NCI-H82 treated with DMSO at 0.1 percent for 48 hours (cell line): ENCODE data around the gene EDAR.

Source experiments
- DNase-seq: peaks from one replicate; lab custom pipeline; 2025; ENCODE audit not compliant: unreplicated experiment; lab: John Stamatoyannopoulos, UW

EDAR gene

DNA sequence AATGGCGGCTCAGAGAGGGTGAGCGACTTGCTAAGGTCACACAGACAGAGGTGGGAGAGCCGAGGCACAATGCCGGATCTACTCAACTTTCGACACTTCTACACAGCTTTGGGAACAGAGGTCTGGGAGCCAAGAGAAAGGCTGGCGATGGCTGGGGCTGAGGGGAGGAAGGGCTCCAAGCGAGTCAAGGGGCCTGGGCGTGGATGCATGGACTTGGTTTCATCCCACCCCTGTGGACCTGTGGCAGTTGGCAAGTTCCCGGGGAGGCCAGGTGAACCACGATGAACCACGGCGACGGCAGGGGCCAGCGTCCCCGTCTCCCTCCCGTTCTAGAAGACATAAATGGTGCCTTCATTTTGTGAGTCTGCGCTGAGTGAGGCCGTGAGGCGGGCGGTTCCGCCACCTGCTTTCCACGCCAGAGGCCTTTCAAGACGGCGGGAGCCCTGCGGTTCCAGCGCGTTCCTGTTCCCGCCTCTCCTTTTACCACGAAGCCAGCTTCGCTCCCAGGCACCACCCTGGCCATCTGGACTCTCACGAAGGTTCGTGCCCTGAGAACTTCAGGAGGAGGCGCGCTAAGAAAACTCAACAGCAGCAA, 46.7 kb downstream of the EDAR start:
- no peak for DNase-seq

DNA sequence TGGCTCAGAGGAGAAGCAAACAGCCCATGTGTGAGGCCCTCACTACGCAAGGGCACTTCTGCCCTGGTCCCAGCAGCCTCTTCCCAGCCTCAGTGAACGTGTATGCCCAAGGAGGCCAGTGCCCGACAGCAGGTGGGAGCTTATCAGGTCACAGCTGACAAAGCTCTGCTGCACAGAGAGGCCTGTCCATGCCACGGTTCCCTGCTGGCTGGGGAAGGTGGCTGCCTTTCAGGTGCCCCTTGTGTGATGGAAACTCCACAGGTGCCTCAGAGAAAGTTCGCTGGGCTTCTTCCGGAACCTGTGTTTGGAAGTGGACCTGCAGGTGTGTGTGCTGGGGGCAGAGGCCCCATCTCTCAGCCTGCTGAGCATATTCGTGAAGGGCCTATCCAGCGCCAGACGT, 47.3 kb downstream of the EDAR start:
- no peak for DNase-seq

DNA sequence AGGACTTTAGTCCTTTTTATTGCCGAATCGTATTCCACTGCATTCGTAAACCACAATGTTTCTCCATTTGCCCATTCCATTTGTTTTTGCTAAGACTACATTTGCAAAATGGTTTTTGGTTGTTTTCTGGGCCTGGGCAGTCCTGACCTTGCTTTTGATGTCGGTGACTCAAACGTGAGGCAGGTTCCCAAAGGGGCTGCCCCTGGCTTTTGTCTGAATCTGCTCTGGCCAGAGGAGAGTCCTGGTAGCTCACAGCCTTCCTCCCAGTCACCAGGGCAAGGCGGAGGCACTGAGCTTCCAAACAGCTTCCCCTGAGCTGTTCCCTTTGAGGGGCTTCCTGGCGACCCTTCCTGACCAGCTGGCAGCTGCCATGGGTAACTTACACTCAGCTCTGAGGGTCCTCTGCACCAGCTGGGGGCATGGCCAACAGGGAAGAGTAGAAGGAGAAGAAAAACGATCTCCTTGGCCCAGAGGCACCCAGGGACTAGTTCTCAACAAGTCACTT, 47.8 kb downstream of the EDAR start:
- DNase-seq: no peak

DNA sequence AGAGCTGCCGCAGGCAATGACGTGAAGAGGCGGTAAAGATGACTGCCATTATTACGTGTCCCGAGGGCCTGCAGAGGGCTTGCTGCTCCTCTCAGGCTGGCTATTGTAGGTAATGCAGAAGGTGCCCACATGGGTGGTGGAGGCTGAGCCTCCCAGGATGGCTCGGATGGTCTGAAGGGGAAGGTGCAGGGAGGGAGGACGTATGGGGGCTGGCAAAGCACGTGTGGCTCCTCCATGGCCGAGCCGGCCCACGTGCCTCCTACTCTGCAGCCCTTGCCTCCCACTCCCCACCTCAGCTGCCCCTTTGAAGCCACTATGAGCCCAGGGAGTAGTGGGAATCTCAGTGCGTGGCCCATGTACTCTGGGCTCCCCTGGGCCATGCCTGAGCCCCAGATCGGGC, 48.9 kb downstream of the EDAR start:
- DNase-seq: no peak

DNA sequence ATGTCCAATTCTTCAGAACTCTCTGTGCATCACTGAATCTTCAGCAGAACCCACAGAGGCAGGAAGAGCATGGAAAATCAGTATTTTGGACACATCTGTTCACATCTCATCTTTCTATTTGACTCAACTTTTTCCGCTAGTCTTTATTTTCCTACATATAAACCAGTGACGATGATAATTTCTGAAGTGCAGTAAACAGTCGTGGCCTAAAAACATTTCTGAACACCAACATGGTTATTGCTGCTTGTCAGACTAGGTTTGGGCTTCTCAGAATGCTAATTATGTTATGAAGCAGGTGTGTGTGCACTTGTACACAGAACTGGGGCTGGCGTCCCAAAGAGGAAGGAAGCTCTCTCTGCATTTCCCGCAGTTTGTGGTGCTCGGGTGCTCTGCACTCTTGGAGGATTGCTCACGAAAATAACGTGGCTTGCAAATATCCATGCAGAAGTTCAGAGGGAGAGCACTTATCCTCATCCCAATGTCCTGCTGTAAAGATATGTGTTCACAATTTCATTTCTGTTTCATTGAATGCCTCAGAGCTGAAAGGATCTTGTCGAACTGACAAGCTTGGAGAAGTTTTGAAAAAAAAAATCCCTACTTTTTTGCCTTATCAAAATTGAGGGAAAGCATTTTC, 50.8 kb downstream of the EDAR start:
- no peak for DNase-seq

DNA sequence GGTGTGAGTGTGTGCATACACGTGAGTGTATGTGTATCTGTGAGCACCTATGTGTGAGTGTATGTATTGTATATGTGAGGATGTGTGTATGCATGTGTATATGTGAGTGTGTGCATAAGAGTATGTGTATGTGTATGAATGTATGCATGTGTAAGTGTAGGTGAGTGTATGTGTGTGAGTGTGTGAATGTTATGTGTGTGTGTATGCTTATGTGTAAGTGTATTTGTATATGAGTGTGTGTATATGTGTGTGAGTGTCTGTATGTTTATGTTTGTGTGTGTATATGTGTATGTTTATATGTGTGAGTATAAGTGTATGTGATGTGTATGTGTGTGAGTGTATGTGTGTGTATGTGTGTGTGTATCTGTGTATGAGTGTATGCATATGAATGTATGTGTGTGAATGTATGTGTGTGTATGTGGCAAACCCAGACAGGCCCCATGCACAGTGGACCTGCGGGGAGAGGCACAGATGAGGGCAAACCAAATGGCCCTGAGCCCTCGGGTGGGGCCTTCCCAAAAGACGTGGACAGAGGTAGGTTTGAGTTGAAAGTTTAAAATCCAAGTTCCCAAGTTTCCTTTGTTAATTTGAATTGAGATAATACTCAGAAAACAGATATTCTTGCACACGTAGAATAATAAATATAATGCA, 51.5 kb downstream of the EDAR start:
- no peak for DNase-seq

DNA sequence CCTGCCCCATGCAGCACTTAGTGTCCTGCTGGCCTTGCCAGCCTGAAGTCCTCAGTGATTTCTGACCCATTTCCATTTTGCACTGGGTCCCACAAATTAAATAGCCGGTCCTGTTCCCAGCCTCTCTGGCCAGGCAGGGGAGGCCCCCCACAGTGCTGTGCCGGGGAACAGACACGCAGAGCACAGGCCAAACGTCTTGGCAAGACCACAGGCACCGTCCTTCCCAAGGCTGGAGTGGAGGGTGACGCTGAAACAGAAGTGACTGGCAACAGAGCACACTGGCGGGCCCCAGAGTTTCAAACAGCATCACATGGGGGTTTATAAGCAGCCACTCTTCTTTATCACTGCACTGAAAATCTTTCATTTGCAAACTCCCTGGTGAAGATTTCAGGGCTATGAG, 52.2 kb downstream of the EDAR start:
- no peak for DNase-seq

DNA sequence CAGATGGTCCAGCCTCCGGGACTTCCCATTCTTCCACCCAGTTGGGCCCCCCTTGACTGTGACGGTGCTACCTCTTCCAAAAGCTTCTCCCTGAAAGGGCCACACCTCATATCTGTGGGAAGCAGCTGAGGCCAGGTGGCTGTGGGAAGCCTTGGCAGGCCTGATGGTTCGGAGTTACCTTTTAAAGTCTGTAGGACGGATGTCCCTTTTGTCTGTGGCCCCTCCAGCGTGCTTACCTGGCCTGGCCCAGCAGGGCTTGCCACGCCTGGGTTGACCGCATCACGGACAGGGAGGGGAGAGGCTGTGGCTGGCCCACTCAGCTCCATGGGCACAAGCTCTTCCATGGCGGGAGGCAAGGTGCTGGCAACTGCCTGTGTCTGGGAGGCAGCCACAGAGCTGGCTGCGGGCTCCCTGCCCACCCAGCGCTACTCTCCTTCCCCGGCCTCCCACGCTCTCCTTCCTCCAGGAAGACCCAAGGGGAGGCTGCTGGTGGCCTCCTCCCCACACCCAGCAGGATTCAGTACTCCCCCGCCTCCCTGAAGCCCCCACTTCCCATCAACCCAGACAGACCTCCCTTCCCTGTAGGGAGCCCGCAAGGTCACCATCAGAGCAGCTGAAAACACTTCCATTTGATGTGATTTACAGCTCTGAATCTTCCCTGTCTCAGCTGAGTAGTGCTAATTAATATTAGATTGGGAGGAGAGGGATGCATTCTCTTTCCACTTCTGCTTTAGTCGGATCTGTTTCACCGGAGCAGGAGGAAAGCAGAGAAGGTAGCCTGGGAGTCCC, 52.8 kb downstream of the EDAR start:
- no peak for DNase-seq

DNA sequence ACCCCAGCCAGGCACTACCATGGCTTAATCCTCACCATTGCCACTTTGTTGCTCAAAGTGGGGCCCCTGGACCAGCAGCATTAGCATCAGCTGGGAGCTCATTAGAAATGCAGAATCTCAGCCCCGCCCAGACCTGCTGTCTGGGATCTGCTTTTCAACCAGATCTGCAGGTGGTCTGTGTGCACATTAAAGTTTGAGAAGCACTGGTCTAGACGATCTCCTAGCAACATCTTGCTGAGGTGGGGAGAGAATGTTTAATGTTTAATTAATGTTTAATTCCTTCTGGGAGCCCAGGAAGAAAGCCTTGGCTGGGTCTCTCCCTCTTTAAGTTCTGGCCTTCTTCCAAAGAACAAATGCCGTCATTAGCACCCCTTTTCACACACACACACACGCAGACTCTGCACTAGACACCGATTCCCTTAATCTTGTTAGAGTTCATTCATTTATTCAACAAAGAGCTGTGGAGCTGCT, 53.7 kb downstream of the EDAR start:
- DNase-seq: peak; percentile 86

DNA sequence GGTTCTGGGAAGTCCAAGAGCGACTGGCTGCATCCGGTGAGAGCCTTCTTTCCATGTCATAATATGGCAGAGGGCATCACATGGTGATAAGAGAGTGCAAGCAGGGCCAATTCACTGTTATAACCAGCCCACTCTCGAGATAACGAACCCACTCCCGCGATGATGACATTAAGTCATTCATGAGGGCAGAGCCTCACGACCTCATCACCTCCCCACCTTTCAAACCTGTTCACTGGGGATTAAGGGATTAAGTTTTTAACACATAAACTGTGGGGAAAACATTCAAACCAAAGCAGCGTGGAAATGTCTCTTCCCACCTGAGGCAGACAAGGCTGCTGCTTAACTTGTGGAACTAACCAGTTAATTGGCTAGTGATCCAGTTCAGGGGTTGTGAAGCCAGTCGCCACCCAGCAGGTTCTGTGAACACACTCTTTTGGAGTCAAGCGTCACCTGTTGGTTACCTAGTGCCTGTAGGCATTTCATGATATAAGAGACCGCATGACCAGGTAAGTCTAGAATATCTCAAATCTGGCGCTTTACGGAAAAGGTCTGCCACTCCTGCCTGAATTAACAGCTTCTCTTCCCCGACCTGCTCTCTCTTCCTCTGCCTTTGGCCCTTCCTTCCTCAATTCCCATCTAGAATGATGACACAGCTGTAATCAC, 54.3 kb downstream of the EDAR start:
- DNase-seq: no peak

DNA sequence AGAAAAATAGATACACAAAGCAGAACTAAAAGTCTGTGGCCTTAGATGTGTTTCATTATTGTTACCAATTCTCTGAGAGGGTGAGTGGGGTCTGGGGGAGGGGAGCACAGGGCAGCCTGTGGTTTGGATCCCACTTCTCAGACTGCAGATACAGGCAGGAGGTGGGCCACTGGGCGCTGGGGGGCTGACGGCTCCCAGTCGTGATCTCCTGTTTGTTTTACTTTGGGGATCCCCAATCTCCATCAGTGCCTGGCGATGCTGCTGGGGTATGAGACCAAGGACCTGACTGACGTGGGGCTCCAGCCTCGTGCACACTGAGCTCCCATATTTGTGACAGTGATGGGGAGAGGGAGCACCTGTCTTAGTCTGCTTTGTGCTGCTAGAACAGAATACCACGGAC, 54.9 kb downstream of the EDAR start:
- DNase-seq: no peak

DNA sequence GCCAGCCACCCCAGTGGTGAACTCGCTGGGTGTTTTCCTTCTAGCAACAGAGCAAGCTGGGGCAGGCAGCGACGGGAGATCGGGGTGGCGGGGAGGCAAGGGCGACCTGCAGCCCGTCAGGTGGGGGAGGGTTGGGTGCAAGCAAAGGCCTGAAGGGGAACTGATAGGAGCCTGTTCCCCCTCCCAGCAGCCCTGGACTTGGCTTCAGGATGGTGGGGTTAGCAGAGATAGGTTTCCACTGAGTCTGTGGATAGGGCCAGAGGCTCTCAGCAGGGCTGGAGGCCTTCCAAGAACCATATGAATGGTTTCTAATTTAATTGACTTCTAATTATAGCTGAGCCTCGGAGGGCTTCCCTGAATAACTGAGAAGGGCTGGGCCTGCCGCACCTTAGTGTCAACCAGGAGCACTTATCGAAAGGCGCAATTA, 55.3 kb downstream of the EDAR start:
- no peak for DNase-seq

DNA sequence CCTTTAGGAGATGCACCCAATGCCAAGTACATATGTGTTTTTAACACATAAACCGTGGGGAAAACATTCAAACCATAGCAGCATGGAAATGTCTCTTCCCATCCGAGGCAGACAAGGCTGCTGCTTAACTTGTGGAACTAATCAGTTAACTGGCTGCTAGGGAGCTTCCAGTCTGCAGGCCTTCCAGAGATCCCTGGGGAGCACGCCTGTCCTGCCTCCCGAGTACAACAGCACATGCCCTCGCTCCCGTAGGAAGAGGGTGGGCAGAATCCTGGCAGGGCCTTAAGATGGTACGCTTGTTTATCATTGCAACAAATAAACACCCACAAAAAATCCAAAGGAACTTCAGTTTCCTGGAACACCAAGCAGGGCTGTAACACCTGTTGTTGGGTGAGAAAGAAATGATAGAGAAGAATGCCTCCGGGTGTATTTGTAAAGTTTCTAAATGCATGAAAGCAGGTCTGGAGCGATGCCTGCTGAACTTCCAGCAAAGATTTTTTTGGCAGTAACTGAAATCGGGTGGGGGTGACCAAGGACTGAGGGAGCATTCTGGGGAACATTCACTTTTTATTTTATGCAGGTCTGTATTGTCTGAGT, 56.2 kb downstream of the EDAR start:
- DNase-seq: no peak

DNA sequence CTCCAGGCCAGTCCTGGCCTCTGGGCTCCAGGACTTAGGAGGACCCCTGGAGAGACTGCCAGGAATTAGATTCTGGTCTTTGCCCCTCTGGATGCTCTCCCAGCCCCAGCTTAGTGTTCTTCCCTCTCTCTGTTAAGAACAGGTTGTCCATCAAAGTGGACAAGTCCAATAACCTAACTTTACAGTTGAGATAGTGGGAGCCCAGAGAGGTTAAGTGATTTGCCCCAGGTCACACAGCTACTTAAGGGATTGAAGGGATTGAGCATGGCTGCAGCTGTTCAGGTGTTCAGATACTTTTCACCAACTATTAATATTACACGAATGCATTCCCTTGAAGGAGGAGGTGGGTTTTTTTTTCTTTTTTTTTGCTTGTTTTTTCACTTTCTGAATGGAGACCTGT, 57.6 kb downstream of the EDAR start:
- no peak for DNase-seq

DNA sequence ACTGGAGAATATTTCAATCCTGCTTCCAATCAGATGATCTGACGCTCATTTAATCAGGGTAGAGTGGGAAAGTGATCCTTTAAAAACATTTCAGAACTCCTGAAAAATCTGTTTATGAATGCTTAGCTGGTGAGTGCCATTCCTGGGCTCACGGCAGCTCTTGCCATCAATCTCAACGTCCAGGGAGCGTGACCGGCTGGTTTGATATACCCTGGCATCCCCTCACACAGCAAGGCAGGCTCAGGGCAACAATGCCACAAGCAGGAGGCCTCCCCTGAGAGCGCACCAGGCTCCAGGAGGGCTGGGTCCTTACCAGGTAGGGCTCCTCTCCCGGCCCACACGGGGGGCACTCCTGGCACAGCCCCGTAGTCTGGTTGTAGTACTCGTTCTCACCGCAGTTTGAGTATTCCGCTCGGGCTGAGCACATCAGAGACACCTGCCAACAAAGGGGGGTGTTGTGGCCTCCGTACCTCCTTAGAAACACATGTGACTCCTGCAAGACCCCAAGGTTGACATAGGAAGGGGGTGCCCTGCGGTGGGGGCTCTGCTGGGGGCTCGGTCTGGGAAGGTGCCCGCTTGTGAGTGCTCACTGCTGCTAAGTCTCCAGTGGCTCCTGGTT, 59.1 kb downstream of the EDAR start:
- no peak for DNase-seq

DNA sequence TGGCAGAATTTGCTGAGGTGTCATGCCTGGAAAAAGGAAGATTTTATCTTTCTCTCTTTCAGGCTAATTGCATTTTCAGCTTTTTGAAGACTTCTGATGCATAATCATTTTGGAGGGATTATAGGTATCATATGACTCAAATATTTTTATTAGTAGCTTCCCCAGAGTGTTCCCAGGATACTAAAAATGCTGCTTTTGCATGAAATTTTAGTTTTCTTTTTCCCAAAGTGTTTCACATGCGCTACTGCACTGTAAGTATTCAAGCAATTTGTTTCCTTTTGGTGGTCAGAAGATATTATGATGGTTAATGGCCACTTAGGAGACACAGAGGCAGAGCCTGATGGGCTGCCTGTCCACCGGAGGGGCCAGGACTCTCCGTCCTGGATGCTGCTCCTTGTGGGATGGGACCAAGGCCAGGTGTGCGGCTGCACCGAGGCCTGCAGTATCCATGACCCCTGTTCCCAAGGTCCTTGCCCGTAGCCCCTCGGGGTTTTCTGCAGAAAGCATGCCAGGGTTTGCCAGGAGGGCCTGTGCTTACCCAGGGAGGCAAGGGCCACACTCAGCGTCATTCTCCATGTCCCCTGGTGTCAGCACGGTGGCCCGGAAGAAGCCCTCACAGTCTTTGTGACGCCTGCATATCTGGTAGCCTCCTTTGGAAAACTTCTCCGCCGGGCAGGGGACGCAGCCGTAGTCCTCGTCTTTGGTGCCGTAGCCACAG, 60.2 kb downstream of the EDAR start:
- DNase-seq: no peak

DNA sequence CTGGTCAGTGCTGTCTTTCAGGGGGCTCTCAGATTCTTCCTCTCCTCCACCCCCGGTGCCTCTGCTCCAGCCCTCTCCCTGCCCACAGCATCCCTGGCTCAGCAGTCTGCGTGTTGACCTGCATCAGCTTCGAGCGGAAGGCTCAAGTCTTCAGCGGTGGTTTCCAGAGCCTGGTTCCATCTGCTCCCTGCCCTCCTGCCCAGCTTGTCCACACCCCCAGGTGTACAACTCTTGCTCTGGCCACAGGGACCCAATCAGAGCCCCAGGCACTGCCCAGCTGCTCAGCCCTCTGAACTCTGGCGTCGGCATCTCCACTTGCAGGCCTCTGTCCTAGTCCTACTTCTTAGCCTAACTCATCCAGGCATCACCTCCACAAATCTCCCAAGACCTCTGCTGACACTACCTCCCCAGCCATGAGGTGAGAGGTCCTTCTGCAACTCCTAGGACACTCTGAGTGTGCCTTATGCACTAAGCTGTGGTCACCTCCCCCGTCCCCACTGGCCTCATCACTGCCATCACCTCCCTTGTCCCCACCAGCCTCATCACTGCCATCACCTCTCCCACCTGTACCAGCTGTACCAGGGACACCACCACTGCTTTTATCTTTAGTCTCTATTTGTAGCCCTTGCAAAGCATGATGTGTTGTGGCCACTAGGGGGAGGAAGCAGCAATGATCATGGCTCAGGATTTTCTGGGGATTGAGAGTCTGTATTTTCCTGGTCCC, 60.9 kb downstream of the EDAR start:
- peak; percentile 16 for DNase-seq

DNA sequence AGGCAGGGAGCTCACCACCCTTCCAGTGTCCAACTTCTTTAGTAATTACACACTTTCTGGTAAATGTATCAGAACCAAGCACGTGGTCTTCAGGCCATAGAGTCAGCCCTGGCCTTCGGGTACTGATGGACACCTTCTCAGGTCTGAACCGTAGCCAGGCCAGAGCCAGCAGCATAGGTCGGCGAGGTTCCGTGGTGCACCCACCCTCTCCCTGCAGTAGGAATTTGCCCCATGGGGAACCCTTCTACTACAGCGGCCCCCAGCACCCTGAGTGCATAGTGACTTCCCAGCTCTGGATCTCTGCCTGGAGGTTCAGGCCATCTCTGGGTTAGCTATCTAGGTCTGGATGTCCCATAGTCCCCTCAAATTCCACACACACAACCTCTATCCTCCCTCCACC, 61.6 kb downstream of the EDAR start:
- no peak for DNase-seq
